Peyer's patch (tissue), 4 donors: ENCODE results near the gene MUC5B. TPM values are rescaled to one million over a fixed set of nuclear protein-coding genes. Genes with fewer than 3 reads are reported as not detected.

Experiments
- DNase-seq, 3 donors: peaks; one replicate each; pipeline ENCODE4 v3.0.0-alpha.2; 2017 to 2019
- H3K27ac ChIP-seq, 4 donors: fragments of 200-600 bp; sonication (generic); one replicate each; pipeline ENCODE4 v1.5.1; 2016 to 2019
- H3K27me3 ChIP-seq, 2 donors: fragments of 200-600 bp; sonication (generic); one replicate each; pipeline ENCODE4 v1.5.1; 2019
- H3K36me3 ChIP-seq, 3 donors: fragments of 200-600 bp; sonication (generic); one replicate each; pipeline ENCODE4 v1.5.1; 2016 to 2019
- H3K4me1 ChIP-seq, 4 donors: fragments of 200-600 bp; sonication (generic); one replicate each; pipeline ENCODE4 v1.5.1; 2016 to 2019
- H3K4me3 ChIP-seq, 4 donors: fragments of 200-600 bp; sonication (generic); 1 replicate in 3 of 4; 2 replicates in 1 of 4; pipeline ENCODE4 v1.5.1; 2016 to 2019; ENCODE audit warnings: mild to moderate bottlenecking in 1 of 4
- H3K9me3 ChIP-seq, 4 donors: fragments of 200-600 bp; sonication (generic); one replicate each; pipeline ENCODE4 v1.5.1; 2016 to 2019; ENCODE audit warnings: mild to moderate bottlenecking in 1 of 4
- POLR2A ChIP-seq, 2 donors: fragments of 450-650 bp; IDR thresholded peaks; one replicate each; pipeline ENCODE4 v1.5.1; 2017; ENCODE audit warnings: antibody characterized with exemption in 2 of 2, mild to moderate bottlenecking in 2 of 2, moderate library complexity in 2 of 2
- total RNA-seq, 4 donors: library from RNA; depleted of rRNA; stranded (reverse); fragments of >200 nt; gene quantifications; one replicate each; pipeline ENCODE4 v1.1.0, GENCODE V29; 2016
- TF ChIP-seq, protein P1 (sequence below), 6 experiments: fragments of 450-650 bp in 4 of 6; fragments of 200-600 bp in 2 of 6; sonication (generic) in 1 of 6; IDR thresholded peaks; one replicate each; pipeline ENCODE4 v1.5.1; 2017 to 2019; ENCODE audit warnings: antibody characterized with exemption in 6 of 6, mild to moderate bottlenecking in 3 of 6, moderate library complexity in 1 of 6

MUC5B gene
- total RNA-seq, 4 donors from 2014 or later = 0.18 to 25.6 (median 10.5) TPM

DNA sequence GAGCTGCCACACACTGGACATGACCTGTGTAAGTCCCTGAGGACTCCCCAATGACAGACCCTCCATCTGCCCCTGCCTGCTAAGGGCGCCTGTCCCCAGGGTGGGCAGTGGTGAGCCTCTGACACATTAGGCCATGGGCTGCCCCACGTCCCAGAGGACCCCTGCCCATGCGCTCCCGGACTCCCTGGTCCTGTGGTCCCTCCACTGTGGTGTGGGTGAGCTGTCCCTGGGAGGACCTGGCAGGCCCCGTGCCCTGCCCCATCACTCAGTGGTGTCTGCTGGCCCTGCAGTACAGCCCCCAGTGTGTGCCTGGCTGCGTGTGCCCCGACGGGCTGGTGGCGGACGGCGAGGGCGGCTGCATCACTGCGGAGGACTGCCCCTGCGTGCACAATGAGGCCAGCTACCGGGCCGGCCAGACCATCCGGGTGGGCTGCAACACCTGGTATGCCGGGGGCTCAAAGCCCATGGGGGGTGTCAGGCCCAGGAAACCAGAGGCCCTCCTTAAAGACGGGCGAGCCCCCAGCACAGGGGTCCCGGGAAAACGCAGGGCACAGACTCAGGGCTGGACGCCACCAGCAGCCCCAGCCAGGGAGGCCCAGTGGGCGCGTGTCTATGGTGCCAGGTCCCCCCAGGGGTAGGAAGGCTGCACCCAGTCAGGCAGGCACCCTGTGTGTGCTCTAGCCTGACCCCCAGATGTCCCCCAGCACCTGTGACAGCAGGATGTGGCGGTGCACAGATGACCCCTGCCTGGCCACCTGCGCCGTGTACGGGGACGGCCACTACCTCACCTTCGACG, 46.4 kb upstream of the MUC5B start:
- no peaks in the 10 kb centered on the region for H3K9me3 ChIP-seq
- no peaks in the 10 kb centered on the region for H3K36me3 ChIP-seq
- no peaks in the 10 kb centered on the region for H3K27me3 ChIP-seq
- TF ChIP-seq, protein P1, sequence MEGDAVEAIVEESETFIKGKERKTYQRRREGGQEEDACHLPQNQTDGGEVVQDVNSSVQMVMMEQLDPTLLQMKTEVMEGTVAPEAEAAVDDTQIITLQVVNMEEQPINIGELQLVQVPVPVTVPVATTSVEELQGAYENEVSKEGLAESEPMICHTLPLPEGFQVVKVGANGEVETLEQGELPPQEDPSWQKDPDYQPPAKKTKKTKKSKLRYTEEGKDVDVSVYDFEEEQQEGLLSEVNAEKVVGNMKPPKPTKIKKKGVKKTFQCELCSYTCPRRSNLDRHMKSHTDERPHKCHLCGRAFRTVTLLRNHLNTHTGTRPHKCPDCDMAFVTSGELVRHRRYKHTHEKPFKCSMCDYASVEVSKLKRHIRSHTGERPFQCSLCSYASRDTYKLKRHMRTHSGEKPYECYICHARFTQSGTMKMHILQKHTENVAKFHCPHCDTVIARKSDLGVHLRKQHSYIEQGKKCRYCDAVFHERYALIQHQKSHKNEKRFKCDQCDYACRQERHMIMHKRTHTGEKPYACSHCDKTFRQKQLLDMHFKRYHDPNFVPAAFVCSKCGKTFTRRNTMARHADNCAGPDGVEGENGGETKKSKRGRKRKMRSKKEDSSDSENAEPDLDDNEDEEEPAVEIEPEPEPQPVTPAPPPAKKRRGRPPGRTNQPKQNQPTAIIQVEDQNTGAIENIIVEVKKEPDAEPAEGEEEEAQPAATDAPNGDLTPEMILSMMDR (IDR thresholded peaks at IDR 0.05) = no peak
- TF ChIP-seq POLR2A (IDR thresholded peaks at IDR 0.05) = no peak
- H3K4me3 ChIP-seq = no peak overlapping the region
- H3K4me1 ChIP-seq = no peaks in the 10 kb centered on the region
- no peak for DNase-seq
- no peak overlapping the region for H3K27ac ChIP-seq

DNA sequence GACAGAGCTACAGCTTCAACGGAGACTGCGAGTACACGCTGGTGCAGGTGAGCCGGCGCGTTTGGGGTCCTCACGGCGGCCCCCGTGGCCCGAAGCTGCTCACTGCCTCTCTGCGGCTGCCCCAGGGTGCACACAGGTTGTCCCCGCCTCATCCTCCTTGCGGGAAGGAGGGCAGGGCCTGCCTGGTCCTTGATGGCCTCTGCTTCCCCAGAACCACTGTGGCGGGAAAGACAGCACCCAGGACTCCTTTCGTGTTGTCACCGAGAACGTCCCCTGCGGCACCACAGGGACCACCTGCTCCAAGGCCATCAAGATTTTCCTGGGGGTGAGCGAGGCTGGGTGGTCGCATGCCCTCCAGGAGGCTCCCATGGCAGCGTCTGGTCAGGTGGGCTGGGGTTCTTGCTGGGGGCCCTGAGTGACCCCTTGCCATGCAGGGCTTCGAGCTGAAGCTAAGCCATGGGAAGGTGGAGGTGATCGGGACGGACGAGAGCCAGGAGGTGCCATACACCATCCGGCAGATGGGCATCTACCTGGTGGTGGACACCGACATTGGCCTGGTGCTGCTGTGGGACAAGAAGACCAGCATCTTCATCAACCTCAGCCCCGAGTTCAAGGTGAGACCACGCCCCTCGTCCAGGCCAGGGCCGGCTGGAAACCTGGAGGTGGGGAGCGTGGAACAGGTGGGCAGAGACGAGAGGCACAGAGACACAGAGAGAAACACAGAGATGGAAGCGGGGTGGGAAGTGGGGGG, 45.7 kb upstream of the MUC5B start:
- DNase-seq = no peak
- TF ChIP-seq POLR2A (IDR thresholded peaks at IDR 0.05) = no peak
- TF ChIP-seq, protein P1 (IDR thresholded peaks at IDR 0.05) = no peak
- H3K27me3 ChIP-seq = no peaks in the 10 kb centered on the region
- H3K4me3 ChIP-seq = no peak overlapping the region
- no peaks in the 10 kb centered on the region for H3K4me1 ChIP-seq
- H3K9me3 ChIP-seq = no peaks in the 10 kb centered on the region
- no peaks in the 10 kb centered on the region for H3K36me3 ChIP-seq
- H3K27ac ChIP-seq = no peak overlapping the region

DNA sequence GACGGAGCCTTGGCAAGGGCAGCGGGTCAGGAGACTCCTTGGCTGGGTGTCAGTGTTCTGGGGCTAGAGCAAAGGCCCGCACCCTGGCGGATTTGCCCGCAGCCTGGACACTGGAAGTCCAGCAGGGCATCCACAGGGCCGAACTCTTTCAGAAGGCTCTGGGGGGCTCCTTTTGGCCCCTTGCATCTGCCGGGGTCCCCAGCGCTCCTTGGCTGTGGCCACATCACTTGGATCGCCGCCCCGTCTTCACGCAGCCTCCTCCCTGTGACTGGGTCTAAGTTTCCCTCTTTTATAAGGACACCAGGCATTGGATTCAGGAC, 45.1 kb upstream of the MUC5B start:
- no peak overlapping the region for H3K4me3 ChIP-seq
- no peaks in the 10 kb centered on the region for H3K9me3 ChIP-seq
- no peaks in the 10 kb centered on the region for H3K4me1 ChIP-seq
- H3K36me3 ChIP-seq = no peaks in the 10 kb centered on the region
- no peak for DNase-seq
- H3K27me3 ChIP-seq = no peaks in the 10 kb centered on the region
- no peak overlapping the region for H3K27ac ChIP-seq
- TF ChIP-seq POLR2A (IDR thresholded peaks at IDR 0.05) = no peak
- TF ChIP-seq, protein P1 (IDR thresholded peaks at IDR 0.05) = no peak

DNA sequence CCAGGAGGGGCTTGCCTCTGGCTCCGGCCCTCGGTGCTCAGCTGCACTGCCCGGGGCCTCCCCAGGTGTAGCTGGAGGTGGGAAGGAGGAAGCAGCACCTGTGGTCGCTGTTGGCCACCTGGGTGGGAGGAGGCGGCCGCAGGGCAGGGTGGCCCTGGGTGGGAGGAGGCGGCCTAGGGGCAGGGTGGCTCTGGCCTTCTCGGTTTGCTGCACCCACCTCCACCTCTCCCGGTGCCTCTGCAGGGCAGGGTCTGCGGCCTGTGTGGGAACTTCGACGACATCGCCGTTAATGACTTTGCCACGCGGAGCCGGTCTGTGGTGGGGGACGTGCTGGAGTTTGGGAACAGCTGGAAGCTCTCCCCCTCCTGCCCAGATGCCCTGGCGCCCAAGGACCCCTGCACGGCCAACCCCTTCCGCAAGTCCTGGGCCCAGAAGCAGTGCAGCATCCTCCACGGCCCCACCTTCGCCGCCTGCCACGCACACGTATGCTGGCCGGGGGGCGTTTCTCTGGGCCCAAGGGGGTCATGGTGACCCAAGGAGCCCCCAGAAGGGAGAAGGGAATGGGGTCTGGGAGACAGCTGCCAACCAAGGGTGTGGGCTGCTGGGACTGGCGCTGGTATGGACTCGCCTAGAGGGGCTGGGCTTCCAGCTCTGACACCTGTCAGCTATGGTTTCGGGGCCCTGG, 44.5 kb upstream of the MUC5B start:
- Histone ChIP-seq H3K27ac (no peak overlapping the region), H3K4me3 (no peak overlapping the region), H3K36me3 (no peaks in the 10 kb centered on the region), H3K9me3 (no peaks in the 10 kb centered on the region), H3K4me1 (no peaks in the 10 kb centered on the region), H3K27me3 (no peaks in the 10 kb centered on the region)
- TF ChIP-seq, protein P1 (IDR thresholded peaks at IDR 0.05) = no peak
- TF ChIP-seq POLR2A (IDR thresholded peaks at IDR 0.05) = no peak
- no peak for DNase-seq

DNA sequence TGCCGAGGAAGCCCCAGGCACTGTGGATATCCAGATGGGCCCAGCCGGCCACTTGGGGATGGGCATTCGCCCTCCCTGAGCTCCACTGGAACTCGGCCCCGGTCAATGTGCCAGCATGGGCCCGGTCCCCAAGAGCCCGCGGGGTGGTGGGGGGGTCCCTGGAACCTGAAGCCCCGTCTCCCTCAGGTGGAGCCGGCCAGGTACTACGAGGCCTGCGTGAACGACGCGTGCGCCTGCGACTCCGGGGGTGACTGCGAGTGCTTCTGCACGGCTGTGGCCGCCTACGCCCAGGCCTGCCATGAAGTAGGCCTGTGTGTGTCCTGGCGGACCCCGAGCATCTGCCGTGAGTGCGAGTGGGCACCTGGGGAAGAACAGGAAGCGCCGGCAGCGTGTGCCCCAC, 44.0 kb upstream of the MUC5B start:
- no peak for DNase-seq

More for the DNA sequence above, 44.0 kb upstream of the MUC5B start:
- no peak for TF ChIP-seq POLR2A (IDR thresholded peaks at IDR 0.05)
- TF ChIP-seq, protein P1 (IDR thresholded peaks at IDR 0.05) = no peak
- H3K4me1 ChIP-seq = no peaks in the 10 kb centered on the region
- H3K4me3 ChIP-seq = no peak overlapping the region
- no peak overlapping the region for H3K27ac ChIP-seq
- H3K27me3 ChIP-seq = no peaks in the 10 kb centered on the region
- no peaks in the 10 kb centered on the region for H3K36me3 ChIP-seq
- no peaks in the 10 kb centered on the region for H3K9me3 ChIP-seq
